Melanocyte of skin (primary cell): ENCODE data around the gene CELA2A. TPM values are rescaled to one million over a fixed set of nuclear protein-coding genes. Genes with fewer than 3 reads are reported as not detected.

Experiments
- total RNA-seq, 2 donors: library from RNA; depleted of rRNA; stranded (reverse); fragments of >200 nt; gene quantifications; 2 replicates each; pipeline ENCODE4 v1.2.3, GENCODE V29; 2012

The CELA2A gene
- total RNA-seq, result not detected

GRCh38 chr1:15456313-15456954 lies at the start of gene CELA2A:
CELA2A (plus strand) TSS chr1:15456732; CDS start chr1:15456754, 22 bp downstream.

GRCh38 chr1:15409388-15410222 lies 46.9 kb upstream of the CELA2A start, which contains the start of gene EFHD2:
EFHD2 (plus strand) TSS chr1:15409888; CDS start chr1:15409972, 84 bp downstream.

GRCh38 chr1:15475752-15476314 lies 19.3 kb downstream of the CELA2A start, which contains the start of gene CELA2B:
CELA2B (plus strand) TSS chr1:15476104; CDS start chr1:15476126, 22 bp downstream.

Other genes starting within 250 kb of the CELA2A start
- gene FHAD1, start 209.5 kb upstream of the CELA2A start, total RNA-seq, result under 1 TPM; under 0.01 TPM
- 10 to 100 TPM; 25.5 to 50.0 TPM for gene EFHD2, start 46.8 kb upstream of the CELA2A start, total RNA-seq
- not detected for gene CTRC, start 18.3 kb upstream of the CELA2A start, total RNA-seq
- gene CELA2B, start 19.4 kb downstream of the CELA2A start, total RNA-seq, result not detected
- gene CASP9, start 67.5 kb downstream of the CELA2A start, total RNA-seq, result 1 to 10 TPM; 7.7 to 7.9 TPM
- 10 to 100 TPM; 17.9 to 20.3 TPM for gene DNAJC16, start 70.1 kb downstream of the CELA2A start, total RNA-seq
- 1 to 10 TPM; 1.4 to 2.7 TPM for gene AGMAT, start 128.3 kb downstream of the CELA2A start, total RNA-seq
- gene DDI2, start 160.7 kb downstream of the CELA2A start, total RNA-seq, result 10 to 100 TPM; 41.6 to 47.1 TPM
- gene PLEKHM2, start 227.6 kb downstream of the CELA2A start, total RNA-seq, result 100 to 1,000 TPM; 108 to 113 TPM